Measurements from ENCODE around the gene SPOCK1.

- no peak for TF ChIP-seq GATA3 (IDR thresholded peaks at IDR 0.05; ENCODE audit: low read depth, low read length)
- TF ChIP-seq GATA2 (IDR thresholded peaks at IDR 0.05; ENCODE audit: low read depth, low read length), result no peak
Measured at GRCh38 chr5:137054335-137054734, 444.8 kb downstream of the SPOCK1 start.

Data from SH-SY5Y (cell line).